Astrocyte (in vitro differentiated cells and primary cell): Measurements from ENCODE around the gene USP50. TPM values are rescaled to one million over a fixed set of nuclear protein-coding genes. Genes with fewer than 3 reads are reported as not detected.

Experiments
- DNase-seq: peaks from one replicate; pipeline ENCODE4 v3.0.0-alpha.2; 2010; ENCODE audit warnings: low read depth
- FAIRE-seq: peaks from 2 replicates; lab custom pipeline; 2011; peaks lifted over from hg19 to GRCh38; lab: Jason Lieb, UNC
- H2AFZ ChIP-seq: 2 replicates; pipeline ENCODE4 v1.6.0; 2012; ENCODE audit warnings: low read depth, low read length, inconsistent platforms
- H3K27ac ChIP-seq: 2 replicates; pipeline ENCODE4 v1.5.1; 2011; ENCODE audit warnings: low read depth, low read length, inconsistent platforms
- H3K27me3 ChIP-seq: 2 replicates; pipeline ENCODE4 v1.6.0; 2011; ENCODE audit warnings: low read length, inconsistent platforms; ENCODE audit not compliant: insufficient read depth
- H3K36me3 ChIP-seq: 2 replicates; pipeline ENCODE4 v1.5.1; 2011; ENCODE audit warnings: low read length, inconsistent platforms; ENCODE audit not compliant: insufficient read depth
- H3K4me1 ChIP-seq: 2 replicates; pipeline ENCODE4 v1.5.1; 2011; ENCODE audit warnings: low read length, inconsistent platforms; ENCODE audit not compliant: insufficient read depth
- H3K4me2 ChIP-seq: 2 replicates; pipeline ENCODE4 v1.6.0; 2012; ENCODE audit warnings: low read length, inconsistent platforms
- H3K4me3 ChIP-seq: 2 replicates; pipeline ENCODE4 v1.5.1; 2011; ENCODE audit warnings: low read depth, mild to moderate bottlenecking, low read length, inconsistent platforms; ENCODE audit not compliant: insufficient read depth
- H3K79me2 ChIP-seq: 2 replicates; pipeline ENCODE4 v1.6.0; 2012; ENCODE audit warnings: mild to moderate bottlenecking, low read length, inconsistent platforms; ENCODE audit not compliant: insufficient read depth
- H3K9ac ChIP-seq: 2 replicates; pipeline ENCODE4 v1.6.0; 2012; ENCODE audit warnings: mild to moderate bottlenecking, low read length, inconsistent platforms
- H3K9me3 ChIP-seq: 2 replicates; pipeline ENCODE4 v1.5.1; 2012; ENCODE audit warnings: low read depth, mild to moderate bottlenecking, low read length, inconsistent platforms; ENCODE audit not compliant: insufficient read depth
- H4K20me1 ChIP-seq: 2 replicates; pipeline ENCODE4 v1.6.0; 2012; ENCODE audit warnings: low read length, inconsistent platforms; ENCODE audit not compliant: insufficient read depth
- H3K27ac Mint-ChIP-seq: one replicate; pipeline ENCODE4 v1.8.0; 2021; ENCODE audit warnings: mild to moderate bottlenecking, mixed read lengths; ENCODE audit not compliant: unreplicated experiment
- H3K27me3 Mint-ChIP-seq: one replicate; pipeline ENCODE4 v1.8.0; 2021; ENCODE audit warnings: low read depth, mixed read lengths; ENCODE audit not compliant: unreplicated experiment
- H3K36me3 Mint-ChIP-seq: one replicate; pipeline ENCODE4 v1.8.0; 2021; ENCODE audit warnings: low read depth, mixed read lengths; ENCODE audit not compliant: unreplicated experiment
- H3K4me1 Mint-ChIP-seq: one replicate; pipeline ENCODE4 v1.8.0; 2021; ENCODE audit warnings: low read depth, mixed read lengths; ENCODE audit not compliant: unreplicated experiment
- H3K4me3 Mint-ChIP-seq: one replicate; pipeline ENCODE4 v1.8.0; 2021; ENCODE audit warnings: mild to moderate bottlenecking, moderate library complexity, mixed read lengths; ENCODE audit not compliant: unreplicated experiment
- H3K9me3 Mint-ChIP-seq: one replicate; pipeline ENCODE4 v1.8.0; 2021; ENCODE audit warnings: mild to moderate bottlenecking, mixed read lengths; ENCODE audit not compliant: unreplicated experiment
- CTCF ChIP-seq: IDR thresholded peaks from 2 replicates; pipeline ENCODE4 v1.5.1; 2011; ENCODE audit warnings: low read depth, mild to moderate bottlenecking, inconsistent platforms, low read length, moderate library complexity; ENCODE audit not compliant: insufficient read depth
- EZH2 ChIP-seq: IDR thresholded peaks from 2 replicates; pipeline ENCODE4 v1.6.1; 2012; ENCODE audit warnings: mild to moderate bottlenecking, low read length, inconsistent platforms; ENCODE audit not compliant: insufficient read depth
- total RNA-seq: library from RNA; stranded (reverse); gene quantifications from 2 replicates; pipeline ENCODE4 v1.2.1, GENCODE V29; 2021

Gene USP50
- total RNA-seq, 1 donor from 2014 or later, result 0.34 TPM

- no peaks in the 10 kb centered on the region for H4K20me1 ChIP-seq
- no peak overlapping the region for H3K4me2 ChIP-seq
- no peak overlapping the region for H3K27ac ChIP-seq
- Mint-ChIP-seq H3K27ac (no peak overlapping the region), H3K27me3 (no peaks in the 10 kb centered on the region), H3K4me1 (no peaks in the 10 kb centered on the region), H3K36me3 (peaks cover 2% of the 10 kb centered on the region), H3K9me3 (no peaks in the 10 kb centered on the region), H3K4me3 (no peak overlapping the region)
- no peak for DNase-seq
- no peaks in the 10 kb centered on the region for H3K9me3 ChIP-seq
- H3K36me3 ChIP-seq, result peaks cover 25% of the 10 kb centered on the region
- no peaks in the 10 kb centered on the region for H3K27me3 ChIP-seq
- H3K9ac ChIP-seq, result no peak overlapping the region
- H3K4me3 ChIP-seq, result no peak overlapping the region
- no peak overlapping the region for H2AFZ ChIP-seq
- no peak for TF ChIP-seq CTCF
- no peaks in the 10 kb centered on the region for H3K4me1 ChIP-seq
- no peak for FAIRE-seq
- no peaks in the 10 kb centered on the region for H3K79me2 ChIP-seq
Measured at GRCh38 chr15:50503144-50503543, 43.3 kb downstream of the USP50 start.

- no peak overlapping the region for H3K27ac Mint-ChIP-seq
- Histone ChIP-seq H3K27me3 (no peaks in the 10 kb centered on the region), H3K36me3 (peaks cover 33% of the 10 kb centered on the region), H4K20me1 (no peaks in the 10 kb centered on the region), H3K4me2 (no peak overlapping the region), H2AFZ (no peak overlapping the region), H3K79me2 (no peaks in the 10 kb centered on the region), H3K9me3 (no peaks in the 10 kb centered on the region), H3K4me1 (no peaks in the 10 kb centered on the region), H3K4me3 (no peak overlapping the region), H3K27ac (no peak overlapping the region), H3K9ac (no peak overlapping the region)
- H3K4me3 Mint-ChIP-seq, result no peak overlapping the region
- no peak for TF ChIP-seq EZH2
- no peak for TF ChIP-seq CTCF
- H3K4me1 Mint-ChIP-seq, result no peaks in the 10 kb centered on the region
- H3K27me3 Mint-ChIP-seq, result no peaks in the 10 kb centered on the region
- H3K36me3 Mint-ChIP-seq, result peaks cover 2% of the 10 kb centered on the region
- no peak for DNase-seq
- no peak for FAIRE-seq
- H3K9me3 Mint-ChIP-seq, result no peaks in the 10 kb centered on the region
Measured at GRCh38 chr15:50501815-50502214, 44.7 kb downstream of the USP50 start.

- DNase-seq, result no peak
- Histone ChIP-seq H3K4me2 (no peak overlapping the region), H2AFZ (no peak overlapping the region), H3K36me3 (peaks cover 42% of the 10 kb centered on the region), H3K4me1 (no peaks in the 10 kb centered on the region), H3K27me3 (no peaks in the 10 kb centered on the region), H3K27ac (no peak overlapping the region), H4K20me1 (no peaks in the 10 kb centered on the region), H3K4me3 (no peak overlapping the region), H3K9ac (no peak overlapping the region), H3K9me3 (no peaks in the 10 kb centered on the region), H3K79me2 (no peaks in the 10 kb centered on the region)
- Mint-ChIP-seq H3K4me3 (no peak overlapping the region), H3K9me3 (no peaks in the 10 kb centered on the region), H3K36me3 (peaks cover 4% of the 10 kb centered on the region), H3K27ac (no peak overlapping the region), H3K4me1 (no peaks in the 10 kb centered on the region), H3K27me3 (no peaks in the 10 kb centered on the region)
- FAIRE-seq, result no peak
- no peak for TF ChIP-seq CTCF
- TF ChIP-seq EZH2, result no peak
Measured at GRCh38 chr15:50500352-50500751, 46.1 kb downstream of the USP50 start.
